GM21447 (cell line): ENCODE data around the gene FAM20C.
"Not testable (repeated sequence)": the region's sequence is repeated elsewhere in the genome, so short reads cannot be mapped to it uniquely, and the experiment has no call there.

Source experiments
- ATAC-seq: cut with Tn5 transposase; IDR thresholded peaks from one replicate; pipeline ENCODE4 v1.9.1; 2021; ENCODE audit not compliant: unreplicated experiment

The FAM20C gene

GRCh38 chr7:240887-241421, 48.6 kb downstream of the FAM20C start:
- ATAC-seq: no peak

DNA sequence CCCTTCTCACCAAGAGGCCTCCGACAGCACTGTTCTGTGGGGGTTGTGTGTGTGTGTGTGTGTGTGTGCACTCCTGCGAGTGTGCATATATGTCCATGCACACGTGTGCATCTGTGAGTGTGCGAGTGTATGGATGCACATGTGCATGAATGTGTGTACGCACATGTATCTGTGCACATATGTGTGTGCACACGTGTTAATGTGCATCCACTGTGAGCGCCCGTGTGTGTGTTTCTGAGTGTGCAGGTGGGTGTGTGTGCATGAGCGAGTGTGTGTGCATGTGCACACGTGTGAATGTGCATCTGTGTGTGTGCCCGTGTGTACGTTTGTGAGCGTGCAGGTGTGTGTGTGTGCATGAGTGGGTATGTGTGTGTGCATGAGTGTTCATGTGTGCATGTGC, 49.1 kb downstream of the FAM20C start:
- ATAC-seq: no peak

DNA sequence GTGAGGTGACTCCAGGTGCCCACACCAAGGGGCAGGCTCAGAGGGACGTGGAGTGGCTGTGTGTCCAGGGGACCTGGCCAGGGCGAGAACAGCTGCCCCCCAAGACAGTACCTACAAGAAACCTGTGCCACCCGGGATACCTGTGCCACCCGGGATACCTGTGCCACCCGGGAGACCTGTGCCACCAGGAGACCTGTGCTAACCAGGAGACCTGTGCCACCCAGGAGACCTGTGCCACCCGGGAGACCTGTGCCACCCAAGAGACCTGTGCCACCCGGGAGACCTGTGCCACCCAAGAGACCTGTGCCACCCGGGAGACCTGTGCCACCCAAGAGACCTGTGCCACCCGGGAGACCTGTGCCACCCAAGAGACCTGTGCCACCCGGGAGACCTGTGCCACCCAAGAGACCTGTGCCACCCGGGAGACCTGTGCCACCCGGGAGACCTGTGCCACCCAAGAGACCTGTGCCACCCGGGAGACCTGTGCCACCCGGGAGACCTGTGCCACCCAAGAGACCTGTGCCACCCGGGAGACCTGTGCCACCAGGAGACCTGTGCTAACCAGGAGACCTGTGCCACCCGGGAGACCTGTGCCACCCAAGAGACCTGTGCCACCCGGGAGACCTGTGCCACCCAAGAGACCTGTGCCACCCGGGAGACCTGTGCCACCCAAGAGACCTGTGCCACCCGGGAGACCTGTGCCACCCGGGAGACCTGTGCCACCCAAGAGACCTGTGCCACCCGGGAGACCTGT, 50.6 kb downstream of the FAM20C start:
- ATAC-seq: not testable (repeated sequence)

DNA sequence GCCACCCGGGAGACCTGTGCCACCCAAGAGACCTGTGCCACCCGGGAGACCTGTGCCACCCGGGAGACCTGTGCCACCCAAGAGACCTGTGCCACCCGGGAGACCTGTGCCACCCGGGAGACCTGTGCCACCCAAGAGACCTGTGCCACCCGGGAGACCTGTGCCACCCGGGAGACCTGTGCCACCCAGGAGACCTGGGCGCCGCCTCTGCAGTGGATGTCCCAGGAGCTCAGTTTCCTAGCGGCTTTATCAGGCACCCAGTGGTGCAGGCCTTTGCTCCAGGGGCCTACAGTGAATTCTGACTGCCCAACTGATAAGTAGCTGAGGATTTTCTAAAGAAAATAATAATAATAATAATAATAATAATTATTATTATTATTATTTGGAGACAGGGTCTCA, 51.2 kb downstream of the FAM20C start:
- ATAC-seq: not testable (repeated sequence)

- ATAC-seq: no peak
These were observed 52.6 kb downstream of the FAM20C start for GRCh38 chr7:244974-245373.

DNA sequence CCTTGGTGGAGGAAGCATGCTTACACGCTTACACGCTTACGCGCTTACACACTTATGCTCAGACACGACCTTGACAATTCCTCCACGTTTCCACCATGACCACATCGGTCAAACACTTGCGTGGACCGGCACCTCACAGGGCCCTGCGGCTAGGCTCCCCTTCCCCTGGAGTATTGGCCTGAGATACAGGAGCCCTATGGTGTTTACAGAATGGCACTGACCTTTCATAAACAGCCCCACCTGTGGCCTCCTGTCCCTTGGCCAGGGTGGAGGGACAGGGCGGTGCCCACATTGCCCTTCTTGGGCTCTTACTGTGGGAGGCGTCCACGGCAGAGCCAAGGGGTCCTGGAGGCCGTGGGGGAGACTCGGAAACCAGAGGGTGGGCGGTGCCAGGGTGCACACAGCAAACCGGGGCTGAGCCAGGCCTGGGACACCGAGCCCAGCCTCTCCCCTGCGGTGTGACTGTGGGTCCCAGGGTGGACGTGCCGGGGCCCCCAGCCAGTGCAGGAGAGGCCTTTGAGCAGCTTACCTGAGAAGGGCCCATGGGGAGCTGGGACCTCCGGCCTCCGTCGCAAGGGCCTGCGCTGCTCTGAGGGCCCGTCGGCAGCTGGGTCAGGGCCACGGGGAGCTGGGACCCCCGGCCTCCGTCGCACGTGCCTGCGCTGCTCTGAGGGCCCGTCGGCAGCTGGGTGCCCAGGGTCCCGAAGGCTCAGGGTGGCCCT, 53.4 kb downstream of the FAM20C start:
- ATAC-seq: no peak

DNA sequence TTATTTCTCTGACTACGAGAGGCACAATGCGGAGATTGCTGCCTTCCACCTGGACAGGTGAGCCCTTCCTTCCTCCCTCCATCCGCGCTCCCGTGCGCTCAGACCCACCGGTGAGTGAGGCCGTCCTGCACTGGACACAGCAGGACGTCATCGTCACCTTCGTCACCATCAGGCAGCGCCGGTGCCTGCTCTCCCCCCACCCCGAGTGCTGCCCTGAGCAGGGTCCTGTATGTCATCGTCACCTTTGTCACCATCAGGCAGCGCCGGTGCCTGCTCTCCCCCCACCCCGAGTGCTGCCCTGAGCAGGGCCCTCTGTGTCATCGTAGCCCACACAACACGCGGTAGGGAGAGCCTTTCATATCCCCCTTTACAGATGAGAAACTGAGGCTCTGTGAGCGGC, 54.1 kb downstream of the FAM20C start:
- no peak for ATAC-seq

DNA sequence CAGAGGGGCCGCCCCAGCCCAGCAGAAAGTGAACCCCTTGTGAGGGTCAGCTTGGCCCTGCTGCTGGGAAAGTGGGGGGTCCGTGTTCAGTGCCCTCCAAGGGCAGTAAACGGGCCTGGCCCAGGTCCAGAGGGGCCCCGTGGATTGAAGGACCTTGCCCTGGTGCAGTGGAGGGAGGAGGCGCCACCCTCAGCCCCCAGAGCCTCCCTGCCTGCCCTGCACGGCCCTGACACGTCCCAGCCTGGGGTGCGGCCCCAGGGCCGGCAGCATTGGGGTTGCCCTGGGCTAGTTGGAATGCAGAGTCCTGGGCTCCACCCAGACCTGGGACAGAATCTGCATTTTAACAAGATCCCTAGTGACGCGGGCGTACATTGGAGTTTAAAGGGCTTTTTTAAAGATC, 54.8 kb downstream of the FAM20C start:
- no peak for ATAC-seq

- ATAC-seq: no peak
These were observed 55.3 kb downstream of the FAM20C start for GRCh38 chr7:247636-248035.

- ATAC-seq: no peak
These were observed 56.5 kb downstream of the FAM20C start for GRCh38 chr7:248732-249435.

DNA sequence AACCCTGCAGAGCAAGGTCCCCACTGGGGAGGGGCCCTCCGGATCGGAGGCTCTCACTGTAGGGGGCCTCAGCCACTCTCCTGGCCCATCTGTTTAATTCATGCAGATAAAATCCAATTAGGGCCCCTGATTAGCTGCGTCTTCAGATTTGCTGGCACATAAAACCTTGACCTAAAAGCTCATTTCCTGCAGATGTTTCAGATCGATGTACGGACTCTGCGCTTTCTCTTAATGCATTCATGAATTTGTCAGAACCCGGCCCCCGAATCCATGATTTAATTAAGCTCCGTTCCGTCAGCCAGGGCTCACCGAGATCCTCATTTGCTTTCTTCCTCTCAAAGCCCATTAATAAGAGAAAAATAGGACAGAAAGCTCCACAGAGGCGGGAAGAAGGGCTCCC, 57.6 kb downstream of the FAM20C start:
- no peak for ATAC-seq

DNA sequence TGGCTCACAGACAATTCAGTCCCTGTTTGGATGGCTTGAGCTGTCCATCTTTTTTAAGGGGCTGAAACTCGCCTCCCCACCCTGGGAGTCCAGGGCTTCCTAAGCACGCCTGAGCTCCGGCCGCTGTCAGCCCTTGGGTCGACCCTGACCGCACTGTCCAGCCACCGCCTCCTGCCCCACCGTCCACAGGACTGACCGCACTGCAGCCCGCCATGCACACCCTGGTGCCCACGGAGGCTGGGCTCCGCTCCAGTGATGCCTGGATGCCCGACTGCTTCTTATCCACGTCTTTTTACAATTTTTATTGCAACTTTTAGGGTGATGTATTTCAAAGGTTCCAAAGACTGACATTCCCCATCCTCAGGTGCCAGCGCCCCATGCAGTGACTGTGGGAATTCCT, 58.2 kb downstream of the FAM20C start:
- no peak for ATAC-seq

GRCh38 chr7:251005-251404, 58.6 kb downstream of the FAM20C start:
- ATAC-seq: no peak

DNA sequence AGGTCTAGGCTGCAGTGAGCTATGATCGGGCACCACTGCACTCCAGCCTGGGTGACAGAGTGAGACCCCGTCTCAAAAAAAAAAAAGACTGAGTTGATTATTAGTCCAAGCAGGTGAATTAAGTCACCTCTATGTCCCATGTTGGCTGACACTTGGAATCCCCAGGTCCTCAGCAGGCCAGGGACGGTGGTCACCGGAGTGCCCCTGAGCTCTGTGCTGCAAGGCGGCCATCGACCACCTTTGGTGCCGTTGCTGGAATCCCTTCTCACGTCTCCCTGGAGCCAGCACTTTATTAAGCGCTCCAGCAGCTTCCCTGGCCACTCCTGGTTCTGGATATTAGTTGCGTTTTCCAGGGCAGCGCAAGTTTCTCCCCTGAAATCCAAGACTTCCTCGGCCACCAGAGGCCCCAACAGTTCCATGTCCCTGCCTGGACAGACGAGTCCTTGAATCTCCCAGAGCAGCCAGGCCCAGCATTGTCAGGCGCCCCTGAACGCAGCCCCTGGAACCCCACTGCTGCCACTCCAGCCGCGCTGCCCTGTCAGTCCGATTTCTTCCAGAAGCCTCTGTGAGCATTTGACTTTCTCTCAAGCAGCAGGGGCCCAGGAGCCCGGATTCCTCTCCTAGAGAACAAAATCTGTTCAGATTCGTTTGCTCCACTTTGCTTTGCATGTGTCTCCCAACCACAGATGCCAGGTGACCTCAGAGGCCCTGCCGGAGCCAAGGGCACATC, 59.2 kb downstream of the FAM20C start:
- no peak for ATAC-seq

- no peak for ATAC-seq
These were observed 60.0 kb downstream of the FAM20C start for GRCh38 chr7:252216-252965.

- ATAC-seq: no peak
These were observed 60.6 kb downstream of the FAM20C start for GRCh38 chr7:252981-253380.

DNA sequence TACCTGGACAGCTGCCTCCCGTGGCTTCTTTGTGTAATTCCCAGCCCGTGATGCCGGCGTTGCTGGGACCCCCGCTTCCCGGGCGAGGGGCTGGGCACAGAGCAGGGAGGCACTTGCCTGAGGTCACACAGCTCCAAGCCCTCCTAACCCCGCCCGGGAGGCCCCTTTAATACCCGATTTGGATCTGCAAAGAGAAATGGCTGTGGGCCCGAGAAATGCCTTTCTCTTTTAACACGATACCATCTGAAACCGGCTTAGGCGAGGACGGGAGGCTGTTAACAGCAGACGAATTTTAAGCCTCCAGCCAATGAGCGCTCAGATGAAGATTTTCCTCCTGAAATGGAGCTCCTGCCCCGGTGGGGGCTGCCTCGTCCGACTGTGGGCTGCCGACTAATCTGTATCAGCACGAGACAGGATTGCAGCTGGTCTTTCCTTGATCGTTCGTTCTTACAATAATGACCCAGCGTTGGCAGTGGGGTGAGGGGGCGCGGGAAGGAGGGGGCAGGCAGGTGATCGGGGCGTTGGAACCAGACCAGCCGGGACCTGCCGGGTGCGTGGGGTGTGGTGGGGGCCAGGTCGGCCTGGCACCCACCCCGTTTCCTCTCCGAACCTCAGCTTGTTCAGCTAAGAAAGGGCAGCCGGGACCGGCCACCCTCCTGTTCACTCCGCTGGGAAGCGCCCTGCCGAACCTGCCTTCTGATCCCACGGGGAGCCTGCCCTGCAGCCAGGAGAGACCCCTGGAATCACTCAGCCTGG, 61.4 kb downstream of the FAM20C start:
- no peak for ATAC-seq

- ATAC-seq: no peak
These were observed 62.1 kb downstream of the FAM20C start for GRCh38 chr7:254337-255037.

DNA sequence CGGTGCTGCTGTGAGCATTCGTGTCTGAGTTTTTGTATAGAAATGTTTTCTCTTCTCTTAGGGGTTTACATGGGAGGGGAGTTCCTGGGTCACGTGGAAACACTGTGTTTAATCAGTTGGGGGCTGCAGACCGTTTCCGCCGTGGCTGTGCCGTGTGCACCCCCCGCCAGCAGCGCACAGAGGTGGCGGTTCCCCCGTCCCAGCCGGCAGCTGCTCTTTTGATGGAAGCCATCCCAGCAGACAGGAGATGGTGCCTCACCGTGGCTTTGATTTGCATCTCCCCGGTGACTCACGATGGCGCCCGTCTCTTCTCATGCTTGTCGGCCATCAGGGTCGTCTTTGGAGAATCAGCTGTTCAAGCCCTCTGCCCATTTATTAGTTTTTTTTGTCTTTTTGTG, 62.7 kb downstream of the FAM20C start:
- ATAC-seq: no peak
